GM23338 (cell line): ENCODE data around the gene NCKAP5. TPM values are rescaled to one million over a fixed set of nuclear protein-coding genes. Genes with fewer than 3 reads are reported as not detected.

Experiments used
- ATAC-seq: fragments of 200-7000 bp; cut with Tn5 transposase; 3 replicates; pipeline ENCODE4 v1.9.1; 2020
- DNase-seq: peaks from one replicate; pipeline ENCODE4 v3.0.0-alpha.2; 2015; ENCODE audit warnings: low spot score
- H2AFZ ChIP-seq: fragments of 200-600 bp; sonication (generic); 2 replicates; pipeline ENCODE4 v1.8.0; 2016; ENCODE audit warnings: antibody characterized with exemption, mild to moderate bottlenecking, moderate library complexity
- H3F3A ChIP-seq: fragments of 200-600 bp; sonication (generic); replicated peaks from 2 replicates; pipeline ENCODE4 v1.8.0; 2017; ENCODE audit warnings: antibody characterized with exemption, mixed run types, low read depth
- H3K27ac ChIP-seq: fragments of 200-600 bp; sonication (generic); 2 replicates; pipeline ENCODE4 v1.6.1; 2016; ENCODE audit warnings: low read depth
- H3K27me3 ChIP-seq: fragments of 200-600 bp; sonication (generic); 2 replicates; pipeline ENCODE4 v1.8.0; 2016; ENCODE audit warnings: mild to moderate bottlenecking, mixed run types, moderate library complexity; ENCODE audit not compliant: insufficient read depth
- H3K36me3 ChIP-seq: fragments of 200-600 bp; sonication (generic); 2 replicates; pipeline ENCODE4 v1.8.0; 2016; ENCODE audit warnings: mild to moderate bottlenecking; ENCODE audit not compliant: insufficient read depth
- H3K4me1 ChIP-seq: fragments of 200-600 bp; sonication (generic); 2 replicates; pipeline ENCODE4 v1.8.0; 2016; ENCODE audit warnings: mild to moderate bottlenecking, moderate library complexity; ENCODE audit not compliant: insufficient read depth
- H3K4me2 ChIP-seq: fragments of 200-600 bp; sonication (generic); 2 replicates; pipeline ENCODE4 v1.7.1; 2017; ENCODE audit warnings: mixed run types
- H3K4me3 ChIP-seq: fragments of 200-600 bp; sonication (generic); 2 replicates; pipeline ENCODE4 v1.6.1; 2016; ENCODE audit warnings: mixed run types
- H3K79me2 ChIP-seq: fragments of 200-600 bp; sonication (generic); replicated peaks from 2 replicates; pipeline ENCODE4 v1.8.0; 2017; ENCODE audit warnings: mild to moderate bottlenecking; ENCODE audit not compliant: insufficient read depth
- H3K9me2 ChIP-seq: fragments of 200-600 bp; sonication (generic); 2 replicates; pipeline ENCODE4 v1.8.0; 2017; ENCODE audit not compliant: insufficient read depth
- H4K20me1 ChIP-seq: fragments of 200-600 bp; sonication (generic); replicated peaks from 2 replicates; pipeline ENCODE4 v1.8.0; 2017; ENCODE audit warnings: mild to moderate bottlenecking; ENCODE audit not compliant: insufficient read depth
- H3K27ac Mint-ChIP-seq: 2 replicates; pipeline ENCODE4 v1.8.0; 2020; ENCODE audit warnings: inconsistent platforms, mild to moderate bottlenecking, moderate library complexity, mixed read lengths
- H3K27me3 Mint-ChIP-seq: 3 replicates; pipeline ENCODE4 v1.8.0; 2022; ENCODE audit warnings: low read depth, mild to moderate bottlenecking, moderate library complexity, mixed read lengths, inconsistent platforms; ENCODE audit not compliant: insufficient read depth, poor library complexity
- H3K36me3 Mint-ChIP-seq: 3 replicates; pipeline ENCODE4 v1.8.0; 2021; ENCODE audit warnings: low read depth, mild to moderate bottlenecking, inconsistent platforms, moderate library complexity, mixed read lengths
- H3K4me1 Mint-ChIP-seq: 3 replicates; pipeline ENCODE4 v1.8.0; 2020; ENCODE audit warnings: mild to moderate bottlenecking, inconsistent platforms, mixed read lengths
- H3K4me3 Mint-ChIP-seq: 3 replicates; pipeline ENCODE4 v1.8.0; 2021; ENCODE audit warnings: moderate library complexity, mild to moderate bottlenecking, inconsistent platforms, mixed read lengths
- H3K9me3 Mint-ChIP-seq: 3 replicates; pipeline ENCODE4 v1.8.0; 2020; ENCODE audit warnings: moderate library complexity, mild to moderate bottlenecking, inconsistent platforms, mixed read lengths
- CREB1 ChIP-seq: fragments of 250-450 bp; sonication (Bioruptor Pico); IDR thresholded peaks from 2 replicates; pipeline ENCODE4 v1.5.0; 2020; ENCODE audit warnings: low read depth, mild to moderate bottlenecking, moderate library complexity
- STAT1 ChIP-seq: IDR thresholded peaks from one replicate; pipeline ENCODE4 v1.6.1; 2016; ENCODE audit warnings: antibody characterized with exemption; ENCODE audit not compliant: unreplicated experiment
- ZNF114 ChIP-seq: fragments of 250-450 bp; sonication (Bioruptor Pico); IDR thresholded peaks from 2 replicates; pipeline ENCODE4 v1.5.0; 2020; ENCODE audit warnings: mild to moderate bottlenecking, moderate library complexity
- polyA plus RNA-seq: library from polyadenylated mRNA; unstranded; fragments of >200 nt; fragmentation: Nextera tagmentation; extraction: Ambion mirVana; gene quantifications from 2 replicates; pipeline ENCODE4 v1.2.1, GENCODE V29; 2016
- total RNA-seq: library from RNA; depleted of rRNA; stranded (reverse); fragments of >200 nt; shearing (Covaris generic); gene quantifications from 2 replicates; pipeline ENCODE4 v1.2.3, GENCODE V29; 2014
- TF ChIP-seq, protein P1 (sequence below): IDR thresholded peaks from 2 replicates; pipeline ENCODE4 v1.6.1; 2016; ENCODE audit warnings: antibody characterized with exemption
- TF ChIP-seq, protein P2 (sequence below), 2 experiments: fragments of 200-600 bp in 1 of 2; sonication (generic) in 1 of 2; conservative IDR thresholded peaks; 2 replicates each; pipeline versions ENCODE4 v1.5.1 to v1.6.1; 2016 to 2017; ENCODE audit warnings: antibody characterized with exemption in 2 of 2, low read depth in 2 of 2, mild to moderate bottlenecking in 2 of 2, moderate library complexity in 1 of 2
- TF ChIP-seq, protein P3 (sequence below): IDR thresholded peaks from one replicate; pipeline ENCODE4 v1.6.1; 2018; ENCODE audit warnings: antibody characterized with exemption; ENCODE audit not compliant: unreplicated experiment

Gene NCKAP5
- total and polyA plus RNA-seq, 2 experiments from 2014 or later: 0.34 to 0.73 TPM

DNA sequence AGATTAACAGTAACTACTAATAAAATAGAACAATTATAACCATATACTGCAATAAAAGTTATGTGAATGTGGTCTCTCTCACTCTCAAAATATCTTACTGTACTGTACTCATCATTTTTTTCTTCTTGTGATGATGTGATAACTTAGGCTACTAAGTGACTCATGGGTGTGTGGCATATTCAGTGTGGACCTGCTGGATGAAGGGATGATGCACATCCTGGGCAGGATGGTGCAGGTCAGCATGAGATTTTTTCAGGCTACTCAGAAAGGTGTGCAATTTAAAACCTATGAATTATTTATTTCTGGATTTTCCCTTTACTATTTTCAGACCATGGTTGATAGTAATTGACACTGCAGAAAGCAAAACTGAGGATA is 90.7 kb downstream of the NCKAP5 start (continued):
- TF ChIP-seq, protein P1, sequence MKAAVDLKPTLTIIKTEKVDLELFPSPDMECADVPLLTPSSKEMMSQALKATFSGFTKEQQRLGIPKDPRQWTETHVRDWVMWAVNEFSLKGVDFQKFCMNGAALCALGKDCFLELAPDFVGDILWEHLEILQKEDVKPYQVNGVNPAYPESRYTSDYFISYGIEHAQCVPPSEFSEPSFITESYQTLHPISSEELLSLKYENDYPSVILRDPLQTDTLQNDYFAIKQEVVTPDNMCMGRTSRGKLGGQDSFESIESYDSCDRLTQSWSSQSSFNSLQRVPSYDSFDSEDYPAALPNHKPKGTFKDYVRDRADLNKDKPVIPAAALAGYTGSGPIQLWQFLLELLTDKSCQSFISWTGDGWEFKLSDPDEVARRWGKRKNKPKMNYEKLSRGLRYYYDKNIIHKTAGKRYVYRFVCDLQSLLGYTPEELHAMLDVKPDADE: no peak
- TF ChIP-seq, protein P2, sequence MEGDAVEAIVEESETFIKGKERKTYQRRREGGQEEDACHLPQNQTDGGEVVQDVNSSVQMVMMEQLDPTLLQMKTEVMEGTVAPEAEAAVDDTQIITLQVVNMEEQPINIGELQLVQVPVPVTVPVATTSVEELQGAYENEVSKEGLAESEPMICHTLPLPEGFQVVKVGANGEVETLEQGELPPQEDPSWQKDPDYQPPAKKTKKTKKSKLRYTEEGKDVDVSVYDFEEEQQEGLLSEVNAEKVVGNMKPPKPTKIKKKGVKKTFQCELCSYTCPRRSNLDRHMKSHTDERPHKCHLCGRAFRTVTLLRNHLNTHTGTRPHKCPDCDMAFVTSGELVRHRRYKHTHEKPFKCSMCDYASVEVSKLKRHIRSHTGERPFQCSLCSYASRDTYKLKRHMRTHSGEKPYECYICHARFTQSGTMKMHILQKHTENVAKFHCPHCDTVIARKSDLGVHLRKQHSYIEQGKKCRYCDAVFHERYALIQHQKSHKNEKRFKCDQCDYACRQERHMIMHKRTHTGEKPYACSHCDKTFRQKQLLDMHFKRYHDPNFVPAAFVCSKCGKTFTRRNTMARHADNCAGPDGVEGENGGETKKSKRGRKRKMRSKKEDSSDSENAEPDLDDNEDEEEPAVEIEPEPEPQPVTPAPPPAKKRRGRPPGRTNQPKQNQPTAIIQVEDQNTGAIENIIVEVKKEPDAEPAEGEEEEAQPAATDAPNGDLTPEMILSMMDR (conservative IDR thresholded peaks at IDR 0.05; ENCODE audit: low read depth in 2 of 2): no peak
- TF ChIP-seq, protein P3, sequence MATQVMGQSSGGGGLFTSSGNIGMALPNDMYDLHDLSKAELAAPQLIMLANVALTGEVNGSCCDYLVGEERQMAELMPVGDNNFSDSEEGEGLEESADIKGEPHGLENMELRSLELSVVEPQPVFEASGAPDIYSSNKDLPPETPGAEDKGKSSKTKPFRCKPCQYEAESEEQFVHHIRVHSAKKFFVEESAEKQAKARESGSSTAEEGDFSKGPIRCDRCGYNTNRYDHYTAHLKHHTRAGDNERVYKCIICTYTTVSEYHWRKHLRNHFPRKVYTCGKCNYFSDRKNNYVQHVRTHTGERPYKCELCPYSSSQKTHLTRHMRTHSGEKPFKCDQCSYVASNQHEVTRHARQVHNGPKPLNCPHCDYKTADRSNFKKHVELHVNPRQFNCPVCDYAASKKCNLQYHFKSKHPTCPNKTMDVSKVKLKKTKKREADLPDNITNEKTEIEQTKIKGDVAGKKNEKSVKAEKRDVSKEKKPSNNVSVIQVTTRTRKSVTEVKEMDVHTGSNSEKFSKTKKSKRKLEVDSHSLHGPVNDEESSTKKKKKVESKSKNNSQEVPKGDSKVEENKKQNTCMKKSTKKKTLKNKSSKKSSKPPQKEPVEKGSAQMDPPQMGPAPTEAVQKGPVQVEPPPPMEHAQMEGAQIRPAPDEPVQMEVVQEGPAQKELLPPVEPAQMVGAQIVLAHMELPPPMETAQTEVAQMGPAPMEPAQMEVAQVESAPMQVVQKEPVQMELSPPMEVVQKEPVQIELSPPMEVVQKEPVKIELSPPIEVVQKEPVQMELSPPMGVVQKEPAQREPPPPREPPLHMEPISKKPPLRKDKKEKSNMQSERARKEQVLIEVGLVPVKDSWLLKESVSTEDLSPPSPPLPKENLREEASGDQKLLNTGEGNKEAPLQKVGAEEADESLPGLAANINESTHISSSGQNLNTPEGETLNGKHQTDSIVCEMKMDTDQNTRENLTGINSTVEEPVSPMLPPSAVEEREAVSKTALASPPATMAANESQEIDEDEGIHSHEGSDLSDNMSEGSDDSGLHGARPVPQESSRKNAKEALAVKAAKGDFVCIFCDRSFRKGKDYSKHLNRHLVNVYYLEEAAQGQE: no peak
- no peak for TF ChIP-seq ZNF114 (CRISPR knock-in tag)

DNA sequence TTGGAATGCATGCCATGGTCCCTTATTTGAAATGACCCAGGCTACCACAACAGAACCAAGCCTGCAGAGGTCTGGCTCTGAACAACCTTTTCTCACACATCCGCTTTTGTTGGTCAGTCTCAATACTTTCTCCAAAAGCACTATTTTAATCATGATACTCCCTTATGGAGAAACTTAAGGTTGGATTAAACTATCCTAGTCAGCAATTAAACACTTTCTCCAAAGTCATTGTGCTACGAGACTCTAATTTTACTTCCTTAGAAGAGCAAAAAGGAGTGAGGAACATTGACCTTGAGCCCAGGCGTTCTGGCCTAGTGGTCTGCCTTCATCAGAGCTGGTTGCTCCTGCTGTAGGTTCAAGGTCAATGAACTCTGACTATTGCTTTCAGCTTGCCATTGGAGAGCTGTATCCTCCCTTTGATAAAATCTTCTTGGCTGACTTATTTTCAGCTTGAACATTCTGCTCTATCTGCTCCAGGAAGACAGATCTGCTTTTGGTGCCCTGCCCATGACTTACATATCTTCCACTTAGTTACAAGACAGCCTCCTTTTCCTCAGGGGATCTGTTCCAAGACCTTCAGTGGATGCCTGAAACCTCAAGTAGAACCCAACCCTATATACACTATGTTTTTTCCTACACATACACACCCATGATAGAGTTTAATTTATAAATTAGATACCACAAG is 91.2 kb downstream of the NCKAP5 start:
- Histone ChIP-seq H3K36me3 (no peaks in the 10 kb centered on the region), H2AFZ (no peak overlapping the region), H3K27me3 (no peaks in the 10 kb centered on the region), H3K27ac (no peak overlapping the region), H3K4me3 (no peak overlapping the region), H3K4me2 (no peak overlapping the region), H3F3A (no peaks in the 10 kb centered on the region), H4K20me1 (no peaks in the 10 kb centered on the region), H3K9me2 (no peaks in the 10 kb centered on the region), H3K4me1 (no peaks in the 10 kb centered on the region), H3K79me2 (no peaks in the 10 kb centered on the region)
- no peak for ATAC-seq
- DNase-seq: no peak
- H3K27me3 Mint-ChIP-seq: peaks cover 2% of the 10 kb centered on the region
- TF ChIP-seq STAT1: no peak
- TF ChIP-seq, protein P2 (conservative IDR thresholded peaks at IDR 0.05; ENCODE audit: low read depth in 2 of 2): no peak
- TF ChIP-seq, protein P3: no peak
- TF ChIP-seq CREB1: no peak
- H3K36me3 Mint-ChIP-seq: no peaks in the 10 kb centered on the region
- no peaks in the 10 kb centered on the region for H3K9me3 Mint-ChIP-seq
- H3K4me3 Mint-ChIP-seq: no peak overlapping the region
- no peaks in the 10 kb centered on the region for H3K4me1 Mint-ChIP-seq
- H3K27ac Mint-ChIP-seq: no peak overlapping the region
